ENCODE measurements around the gene RALB.

RALB gene

GRCh38 chr2:120269816-120270215 lies 17.2 kb downstream of the RALB start:
- Histone ChIP-seq H3K36me3 (ENCODE audit: insufficient read depth, low read length) (no peaks in the 10 kb centered on the region), H3K27me3 (ENCODE audit: insufficient read depth, low read length, poor library complexity) (no peaks in the 10 kb centered on the region), H2AFZ (ENCODE audit: low read depth, low read length) (no peak overlapping the region), H3K4me2 (ENCODE audit: insufficient read depth, low read length) (no peak overlapping the region), H3K9me3 (ENCODE audit: insufficient read depth, low read length, severe bottlenecking) (peaks cover 10% of the 10 kb centered on the region), H4K20me1 (ENCODE audit: insufficient read depth, low read length) (no peaks in the 10 kb centered on the region), H3K4me3 (ENCODE audit: low read depth in 1 of 2, low read length in 2 of 2) (no peak overlapping the region), H3K9ac (ENCODE audit: low read depth, low read length) (no peak overlapping the region), H3K79me2 (ENCODE audit: insufficient read depth, low read length) (peaks cover 3% of the 10 kb centered on the region; the same call in 1 of the 2 replicates), H3K27ac (ENCODE audit: low read length) (no peak overlapping the region), H3K4me1 (ENCODE audit: insufficient read depth, low read length) (no peaks in the 10 kb centered on the region)
- TF ChIP-seq CTCF (IDR thresholded peaks at IDR 0.05; ENCODE audit: borderline replicate concordance, extremely low read depth, low read length, poor library complexity, severe bottlenecking) (no peak), EZH2 (IDR thresholded peaks at IDR 0.05; ENCODE audit: borderline replicate concordance, low read depth, low read length, severe bottlenecking) (no peak)
- DNase-seq (no peak), ATAC-seq (ENCODE audit: insufficient read depth, low read depth) (no peak)

- ATAC-seq (ENCODE audit: insufficient read depth, low read depth) (no peak), DNase-seq (no peak)
- Histone ChIP-seq H3K27me3 (ENCODE audit: insufficient read depth, low read length, poor library complexity) (no peaks in the 10 kb centered on the region), H3K9me3 (ENCODE audit: insufficient read depth, low read length, severe bottlenecking) (peaks cover 23% of the 10 kb centered on the region), H3K4me1 (ENCODE audit: insufficient read depth, low read length) (no peaks in the 10 kb centered on the region), H3K4me2 (ENCODE audit: insufficient read depth, low read length) (no peak overlapping the region), H3K4me3 (ENCODE audit: low read depth in 1 of 2, low read length in 2 of 2) (no peak overlapping the region), H3K9ac (ENCODE audit: low read depth, low read length) (no peak overlapping the region), H2AFZ (ENCODE audit: low read depth, low read length) (no peak overlapping the region), H3K79me2 (ENCODE audit: insufficient read depth, low read length) (peaks cover 2% of the 10 kb centered on the region; the same call in 1 of the 2 replicates), H3K27ac (ENCODE audit: low read length) (no peak overlapping the region), H4K20me1 (ENCODE audit: insufficient read depth, low read length) (no peaks in the 10 kb centered on the region), H3K36me3 (ENCODE audit: insufficient read depth, low read length) (no peaks in the 10 kb centered on the region)
- TF ChIP-seq CTCF (IDR thresholded peaks at IDR 0.05; ENCODE audit: borderline replicate concordance, extremely low read depth, low read length, poor library complexity, severe bottlenecking), result no peak
Observed at GRCh38 chr2:120271711-120272379, 19.2 kb downstream of the RALB start.

DNA sequence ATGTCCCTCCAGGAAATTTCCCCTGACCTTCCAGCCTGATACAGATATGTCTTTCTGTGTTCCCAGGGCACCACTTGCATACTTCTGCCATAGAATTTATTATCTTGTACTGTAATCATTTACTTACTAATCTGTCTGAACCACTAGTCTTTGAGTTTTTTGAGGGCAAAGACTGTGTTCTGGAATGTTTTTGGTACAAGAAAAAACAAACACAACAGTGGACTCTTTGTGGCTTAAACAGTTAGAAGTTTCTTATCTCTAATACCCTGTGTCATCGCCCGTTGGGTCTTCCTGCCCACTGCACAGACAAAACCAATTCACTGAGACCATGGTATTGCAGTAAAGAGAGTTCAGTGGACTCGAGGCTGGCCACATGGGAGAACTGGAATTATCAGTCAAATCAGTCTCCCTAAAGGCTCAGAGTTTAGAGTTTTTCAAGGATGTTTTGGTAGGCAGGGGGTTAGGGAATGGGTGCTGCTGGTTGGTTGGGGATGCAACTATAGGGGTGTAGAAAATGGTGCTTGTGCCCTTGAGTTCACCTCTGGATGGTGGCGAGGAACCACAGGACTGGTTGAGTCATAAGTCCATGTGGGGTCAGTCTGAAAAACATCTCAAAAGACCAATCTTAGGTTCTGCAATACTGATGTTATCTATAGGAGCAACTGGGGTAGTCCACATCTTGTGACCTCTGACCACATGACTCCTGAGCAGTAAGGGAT lies 20.3 kb downstream of the RALB start:
- no peak overlapping the region for H3K4me3 ChIP-seq (ENCODE audit: low read depth in 1 of 2, low read length in 2 of 2)
- H3K79me2 ChIP-seq (ENCODE audit: insufficient read depth, low read length), result peaks cover 2% of the 10 kb centered on the region; the same call in 1 of the 2 replicates
- H3K9ac ChIP-seq (ENCODE audit: low read depth, low read length), result no peak overlapping the region
- no peaks in the 10 kb centered on the region for H3K27me3 ChIP-seq (ENCODE audit: insufficient read depth, low read length, poor library complexity)
- H3K4me2 ChIP-seq (ENCODE audit: insufficient read depth, low read length), result no peak overlapping the region
- ATAC-seq (ENCODE audit: insufficient read depth, low read depth) (no peak), DNase-seq (no peak)
- no peak overlapping the region for H3K27ac ChIP-seq (ENCODE audit: low read length)
- TF ChIP-seq CTCF (IDR thresholded peaks at IDR 0.05; ENCODE audit: borderline replicate concordance, extremely low read depth, low read length, poor library complexity, severe bottlenecking) (no peak), EZH2 (IDR thresholded peaks at IDR 0.05; ENCODE audit: borderline replicate concordance, low read depth, low read length, severe bottlenecking) (no peak)
- no peaks in the 10 kb centered on the region for H4K20me1 ChIP-seq (ENCODE audit: insufficient read depth, low read length)
- no peak overlapping the region for H2AFZ ChIP-seq (ENCODE audit: low read depth, low read length)
- peaks cover 23% of the 10 kb centered on the region for H3K9me3 ChIP-seq (ENCODE audit: insufficient read depth, low read length, severe bottlenecking)
- H3K36me3 ChIP-seq (ENCODE audit: insufficient read depth, low read length), result no peaks in the 10 kb centered on the region
- no peaks in the 10 kb centered on the region for H3K4me1 ChIP-seq (ENCODE audit: insufficient read depth, low read length)
